NCI-H69 (cell line): ENCODE measurements around the gene SLC38A4.
A peak's percentile ranks its signal among the peaks of the same experiment; 100 is the strongest.
"Not testable (repeated sequence)": the region's sequence is repeated elsewhere in the genome, so short reads cannot be mapped to it uniquely, and the experiment has no call there.

Experiments
- DNase-seq: peaks from one replicate; lab custom pipeline; 2025; lab: John Stamatoyannopoulos, UW

Gene SLC38A4

GRCh38 chr12:46825591-46826414 is at the start of gene SLC38A4:
SLC38A4 (minus strand) TSS chr12:46825997; CDS start chr12:46793071, 32,926 bp downstream.
- DNase-seq: peak; percentile 17

GRCh38 chr12:46875095-46875494 is 49.3 kb upstream of the SLC38A4 start:
- no peak for DNase-seq

- no peak for DNase-seq
Measured at GRCh38 chr12:46874642-46875041, 48.8 kb upstream of the SLC38A4 start.

- no peak for DNase-seq
Measured at GRCh38 chr12:46872135-46872534, 46.3 kb upstream of the SLC38A4 start.

- DNase-seq: no peak
Measured at GRCh38 chr12:46865311-46865710, 39.5 kb upstream of the SLC38A4 start.

- no peak for DNase-seq
Measured at GRCh38 chr12:46858368-46858767, 32.6 kb upstream of the SLC38A4 start.

GRCh38 chr12:46857486-46857885 is 31.7 kb upstream of the SLC38A4 start:
- DNase-seq: no peak

- DNase-seq: no peak
Measured at GRCh38 chr12:46855760-46856159, 30.0 kb upstream of the SLC38A4 start.

- DNase-seq: not testable (repeated sequence)
Measured at GRCh38 chr12:46854188-46854587, 28.4 kb upstream of the SLC38A4 start.

GRCh38 chr12:46848792-46849191 is 23.0 kb upstream of the SLC38A4 start:
- not testable (repeated sequence) for DNase-seq

GRCh38 chr12:46847001-46847400 is 21.2 kb upstream of the SLC38A4 start:
- no peak for DNase-seq

- no peak for DNase-seq
Measured at GRCh38 chr12:46843811-46844210, 18.0 kb upstream of the SLC38A4 start.

- DNase-seq: no peak
Measured at GRCh38 chr12:46841891-46842290, 16.1 kb upstream of the SLC38A4 start.

- DNase-seq: no peak
Measured at GRCh38 chr12:46839964-46840363, 14.2 kb upstream of the SLC38A4 start.

- no peak for DNase-seq
Measured at GRCh38 chr12:46839232-46839631, 13.4 kb upstream of the SLC38A4 start.

GRCh38 chr12:46835785-46836184 is 10.0 kb upstream of the SLC38A4 start:
- no peak for DNase-seq

GRCh38 chr12:46832130-46832704 is 6.4 kb upstream of the SLC38A4 start:
- no peak for DNase-seq

GRCh38 chr12:46831335-46832129 is 5.7 kb upstream of the SLC38A4 start:
- DNase-seq: peak; percentile 38

- peak; percentile 38 for DNase-seq
Measured at GRCh38 chr12:46830731-46831334, 5.0 kb upstream of the SLC38A4 start.

- DNase-seq: peak; percentile 14
Measured at GRCh38 chr12:46824709-46825108, 1.1 kb downstream of the SLC38A4 start.

GRCh38 chr12:46818642-46819041 is 7.2 kb downstream of the SLC38A4 start:
- DNase-seq: no peak

GRCh38 chr12:46815809-46816208 is 10.0 kb downstream of the SLC38A4 start:
- DNase-seq: no peak
